Vein endothelial cell (primary cell): ENCODE results near the gene PJA2. TPM values are rescaled to one million over a fixed set of nuclear protein-coding genes. Genes with fewer than 3 reads are reported as not detected.

ENCODE experiments used
- total RNA-seq: library from RNA; depleted of rRNA; stranded (reverse); fragments of >200 nt; gene quantifications from 2 replicates; pipeline ENCODE4 v1.2.3, GENCODE V29; 2012

Gene PJA2
- 76.8 and 85.1 TPM in 2 replicates for total RNA-seq

GRCh38 chr5:109409844-109410388 is at the start of gene PJA2:
TSS of gene PJA2 (minus strand) at chr5:109409974. CDS start at chr5:109383433, 26,541 bp downstream.

